GM15510 (cell line): ENCODE results near the gene LRRC14B.

Experiments used
- POLR2A ChIP-seq: IDR thresholded peaks from 3 replicates; pipeline ENCODE4 v1.6.1; 2011; ENCODE audit warnings: borderline replicate concordance; ENCODE audit not compliant: insufficient read length; ENCODE audit errors: extremely low read depth

The LRRC14B gene

GRCh38 chr5:201672-202071 lies 10.4 kb downstream of the LRRC14B start:
- no peak for TF ChIP-seq POLR2A

- TF ChIP-seq POLR2A = no peak
These were observed 12.1 kb downstream of the LRRC14B start for GRCh38 chr5:203246-203930.

GRCh38 chr5:204001-204400 lies 12.7 kb downstream of the LRRC14B start:
- no peak for TF ChIP-seq POLR2A

GRCh38 chr5:204462-204861 lies 13.2 kb downstream of the LRRC14B start:
- TF ChIP-seq POLR2A = no peak

- no peak for TF ChIP-seq POLR2A
These were observed 13.8 kb downstream of the LRRC14B start for GRCh38 chr5:204966-205670.

GRCh38 chr5:206406-206805 lies 15.1 kb downstream of the LRRC14B start:
- no peak for TF ChIP-seq POLR2A

GRCh38 chr5:206927-207536 lies 15.7 kb downstream of the LRRC14B start:
- TF ChIP-seq POLR2A = no peak

- TF ChIP-seq POLR2A = no peak
These were observed 16.3 kb downstream of the LRRC14B start for GRCh38 chr5:207599-207998.

- no peak for TF ChIP-seq POLR2A
These were observed 17.3 kb downstream of the LRRC14B start for GRCh38 chr5:208449-209114.

GRCh38 chr5:213803-214395 lies 22.6 kb downstream of the LRRC14B start:
- TF ChIP-seq POLR2A = no peak

- TF ChIP-seq POLR2A = peak; percentile 89
These were observed 26.5 kb downstream of the LRRC14B start, which contains the start of the genes CCDC127 and SDHA for GRCh38 chr5:217494-218456. Gene CCDC127 (minus strand): TSS chr5:218153. CDS start chr5:216849, 1,304 bp downstream. Gene SDHA (plus strand): TSS chr5:218320. CDS start chr5:218356, 36 bp downstream.

- TF ChIP-seq POLR2A = no peak
These were observed 27.4 kb downstream of the LRRC14B start for GRCh38 chr5:218457-219291.

GRCh38 chr5:219460-219863 lies 28.2 kb downstream of the LRRC14B start:
- TF ChIP-seq POLR2A = no peak

- TF ChIP-seq POLR2A = no peak
These were observed 28.7 kb downstream of the LRRC14B start for GRCh38 chr5:219991-220390.

GRCh38 chr5:223791-224190 lies 32.5 kb downstream of the LRRC14B start:
- TF ChIP-seq POLR2A = no peak
